HG03575 (cell line): Measurements from ENCODE around the gene ALK.

Source experiments
- ATAC-seq: cut with Tn5 transposase; IDR thresholded peaks from one replicate; pipeline ENCODE4 v1.9.1; 2021; ENCODE audit not compliant: unreplicated experiment, insufficient number of reproducible peaks, low FRiP score; ENCODE audit errors: extremely low read depth

Gene ALK

DNA sequence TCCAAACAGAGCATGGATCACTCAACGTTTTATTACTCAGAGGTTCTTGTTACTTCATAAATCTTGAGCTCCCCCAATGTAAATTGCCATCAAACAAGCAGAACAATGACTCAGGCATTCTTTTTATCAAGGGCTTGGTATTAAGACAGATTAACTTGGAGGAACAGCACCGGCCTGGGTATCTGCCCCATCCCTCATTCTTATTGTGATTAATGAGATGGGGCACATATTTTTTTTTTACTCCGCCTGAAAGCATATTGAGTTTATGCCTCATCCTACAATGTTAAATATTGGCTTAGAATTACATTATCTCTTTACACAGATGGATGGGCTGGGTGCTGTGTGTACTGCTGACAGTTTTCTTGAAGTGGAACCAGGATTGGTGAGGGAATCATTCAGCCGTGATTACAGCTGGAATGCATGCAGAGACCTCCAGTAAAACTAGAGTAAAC, 418.9 kb downstream of the ALK start:
- no peak for ATAC-seq

DNA sequence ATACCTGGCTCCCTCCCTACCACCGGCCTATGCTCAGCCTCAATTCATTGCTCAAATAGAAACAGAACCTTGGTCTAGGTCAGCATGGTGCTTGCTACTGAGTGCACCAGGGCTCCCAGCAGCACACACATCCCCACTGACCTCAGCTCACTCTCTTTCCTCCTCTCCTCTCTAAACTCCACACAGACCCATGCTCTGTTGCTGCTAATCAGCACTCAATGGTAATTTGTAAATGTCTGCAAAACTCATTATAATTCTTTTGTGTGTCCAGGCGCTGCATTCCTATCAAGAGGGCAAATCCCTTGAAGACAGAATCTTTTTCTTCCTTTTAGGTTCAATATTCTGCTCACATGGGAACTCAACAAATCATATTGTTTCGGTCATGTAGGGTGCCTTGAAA, 424.0 kb downstream of the ALK start:
- ATAC-seq = no peak

DNA sequence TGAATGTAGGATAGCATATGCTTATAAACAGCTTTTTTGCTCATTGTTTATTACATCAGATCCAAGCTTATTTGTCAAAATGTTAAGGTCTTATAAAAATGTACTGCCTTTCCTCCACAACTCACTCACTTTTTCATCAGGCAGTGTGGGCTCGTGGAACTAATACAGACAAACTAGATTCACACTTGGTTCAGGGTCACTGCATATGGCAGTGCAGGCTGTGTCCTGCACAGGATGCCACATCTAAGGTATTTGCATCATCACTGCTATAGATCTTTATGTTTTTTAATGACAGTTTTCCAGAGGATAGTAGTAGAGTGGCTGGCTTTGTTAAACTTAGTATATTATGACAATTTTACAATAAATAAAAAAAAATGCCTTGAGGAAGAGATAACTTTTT, 425.2 kb downstream of the ALK start:
- ATAC-seq = no peak

DNA sequence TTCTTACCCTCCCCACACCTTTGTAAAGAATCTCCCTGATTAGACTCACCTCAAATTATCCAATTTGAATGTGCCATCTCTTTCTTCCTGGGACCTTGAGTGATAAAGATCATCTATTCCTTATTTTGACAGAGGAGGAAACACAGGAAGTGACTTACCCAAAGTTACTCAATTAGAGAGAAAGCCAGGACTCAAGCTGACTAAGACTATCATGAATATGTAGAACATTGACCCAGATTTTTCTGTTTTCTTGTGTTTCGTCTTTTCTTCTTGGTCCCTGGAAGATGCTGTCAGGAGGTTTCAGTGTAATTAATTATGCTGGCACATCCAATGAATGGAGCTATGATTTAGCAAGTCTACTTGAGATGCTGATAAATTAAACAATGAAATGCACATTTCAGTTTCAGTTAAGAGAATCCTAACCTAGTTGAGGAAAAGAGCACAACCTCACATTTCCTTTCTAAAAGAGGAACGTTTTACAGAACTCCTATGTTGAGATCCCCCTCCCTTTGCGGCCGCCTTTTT, 425.8 kb downstream of the ALK start:
- no peak for ATAC-seq

DNA sequence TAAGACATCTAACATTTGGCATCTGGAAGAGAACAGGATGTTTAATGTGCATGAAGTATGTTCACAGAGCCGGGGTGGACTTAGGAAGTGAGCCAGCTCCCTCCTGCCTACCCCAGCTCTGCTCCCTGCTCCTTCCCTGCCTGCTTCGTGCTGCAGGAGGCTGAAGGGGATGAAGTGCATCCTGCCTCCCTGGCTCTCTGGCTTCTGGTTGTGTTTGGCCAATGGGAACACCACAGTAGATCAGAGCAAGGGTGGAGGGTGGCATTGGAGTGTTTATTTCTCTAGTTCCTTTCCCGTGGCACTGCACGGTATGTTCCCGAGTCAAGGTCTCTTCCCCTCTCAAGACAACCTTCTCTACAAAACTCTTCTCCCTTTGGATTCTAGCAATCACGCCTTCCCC, 426.3 kb downstream of the ALK start:
- ATAC-seq = no peak

DNA sequence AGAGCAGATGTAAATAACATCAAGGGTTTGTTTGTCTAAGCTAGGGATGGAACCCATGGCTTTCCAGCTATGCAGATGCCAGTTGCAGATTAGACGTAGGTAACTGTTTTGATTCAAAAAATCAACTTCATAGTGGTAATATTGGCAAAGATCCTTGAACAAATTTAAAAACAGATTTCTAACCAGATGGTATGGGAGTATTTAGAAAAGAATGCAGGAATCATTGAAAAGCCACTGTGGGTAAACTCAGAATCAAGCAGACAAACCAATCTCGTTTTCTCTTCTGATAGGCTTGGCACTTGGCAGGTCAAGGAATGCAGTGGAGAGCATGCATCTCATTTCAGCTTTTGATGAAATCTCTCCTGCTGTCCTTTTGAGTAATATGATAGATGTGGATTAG, 428.7 kb downstream of the ALK start:
- no peak for ATAC-seq

DNA sequence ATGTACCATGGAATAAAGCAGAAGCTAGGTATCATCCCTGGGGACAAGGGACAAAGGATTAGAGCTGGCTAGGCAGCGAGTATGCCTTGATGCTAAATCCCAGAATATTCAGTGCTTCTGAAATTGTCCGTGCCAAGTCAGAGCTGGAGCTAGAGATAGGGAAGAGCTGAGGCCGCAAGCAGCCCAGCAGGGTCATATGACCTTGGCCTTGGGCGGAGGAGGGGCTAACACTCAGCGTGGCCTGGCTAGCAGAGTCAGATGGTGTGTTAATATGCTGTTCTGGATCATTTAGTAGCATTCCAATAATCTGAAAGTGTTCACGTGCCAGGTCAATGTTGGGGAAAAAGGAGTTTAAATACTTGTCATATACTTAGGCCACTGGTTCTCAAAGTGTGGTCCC, 431.3 kb downstream of the ALK start:
- no peak for ATAC-seq

DNA sequence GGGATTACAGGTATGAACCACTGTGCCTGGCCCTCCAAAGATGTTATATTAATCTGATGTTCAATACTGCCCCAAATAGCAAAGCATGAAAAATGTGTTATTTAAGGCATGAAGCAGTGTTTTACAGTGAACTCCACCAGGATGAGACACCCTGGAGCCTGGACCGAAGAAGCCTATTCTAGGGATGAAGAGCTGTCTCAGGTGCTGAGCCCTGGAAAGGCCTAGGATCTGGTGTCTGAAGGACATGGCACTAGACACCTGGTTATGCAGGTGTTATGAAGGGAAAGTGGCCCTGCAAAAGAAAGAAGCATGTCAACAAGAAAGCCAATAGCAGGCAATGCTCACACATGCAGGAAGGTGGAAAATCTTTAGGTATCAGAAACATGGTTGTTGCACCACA, 431.8 kb downstream of the ALK start:
- ATAC-seq = no peak

DNA sequence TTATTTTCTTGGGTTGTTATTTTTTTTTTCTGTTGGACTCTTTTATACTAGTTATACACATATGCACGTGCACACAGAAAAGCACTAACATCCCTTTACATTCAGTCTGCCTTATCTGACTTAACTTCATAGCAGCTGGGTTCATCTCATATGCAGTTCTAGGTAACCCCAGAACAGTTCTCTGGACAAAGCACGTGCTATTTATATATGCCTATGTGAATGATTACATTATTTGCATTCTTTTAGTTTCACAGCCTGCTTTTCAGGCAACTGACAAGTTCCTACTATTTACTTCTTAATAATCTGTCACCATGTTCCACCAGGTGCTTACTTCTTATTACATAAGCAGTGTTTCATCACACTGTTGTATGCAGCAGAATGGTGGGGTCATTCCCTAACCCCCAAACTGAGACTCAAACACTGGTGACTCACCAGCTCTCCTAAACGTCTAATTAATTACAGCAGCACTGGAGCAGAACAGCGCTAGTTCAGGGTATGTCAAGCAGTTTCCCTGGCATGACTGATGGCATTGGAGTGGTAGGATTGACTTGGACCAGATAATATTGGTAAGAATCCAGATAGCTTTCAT, 433.3 kb downstream of the ALK start:
- ATAC-seq = no peak

DNA sequence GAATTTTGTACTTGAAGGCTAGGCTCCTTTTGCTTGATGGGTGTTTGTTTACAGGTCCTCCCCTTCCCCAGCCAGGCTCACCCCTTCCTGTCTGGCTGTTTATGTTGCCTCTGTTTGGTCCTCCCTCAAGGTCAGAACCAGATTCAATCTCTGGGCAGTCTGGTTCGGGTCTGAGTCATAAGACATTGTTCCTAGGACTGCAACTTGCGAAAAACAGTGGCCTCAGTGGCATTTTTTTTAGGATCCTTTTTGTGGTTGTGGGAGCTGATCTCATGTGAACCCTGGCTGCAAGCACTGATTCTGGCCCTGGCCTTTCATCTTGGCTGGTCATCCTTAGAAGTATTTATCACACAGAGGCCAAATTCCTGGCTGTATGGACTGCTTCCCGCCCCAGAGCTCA, 435.8 kb downstream of the ALK start:
- no peak for ATAC-seq

DNA sequence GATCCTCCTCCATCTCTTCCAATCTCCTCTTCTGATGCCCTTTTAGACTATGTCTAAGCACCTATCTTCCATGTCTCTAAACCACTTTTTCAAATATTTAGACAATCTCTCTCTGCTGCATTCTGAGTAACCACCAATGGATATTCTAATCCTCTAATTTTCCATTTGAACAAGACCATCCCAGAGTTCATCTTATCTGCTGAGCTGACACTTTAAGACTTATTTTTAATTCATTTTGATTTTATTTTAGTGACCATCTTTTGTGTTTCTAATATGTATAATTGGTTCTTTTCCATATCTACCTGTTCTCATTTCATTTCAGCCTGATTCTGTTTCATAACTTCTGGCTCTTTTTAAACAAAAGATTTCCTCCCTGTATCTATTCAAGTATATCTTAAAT, 436.3 kb downstream of the ALK start:
- ATAC-seq = no peak

DNA sequence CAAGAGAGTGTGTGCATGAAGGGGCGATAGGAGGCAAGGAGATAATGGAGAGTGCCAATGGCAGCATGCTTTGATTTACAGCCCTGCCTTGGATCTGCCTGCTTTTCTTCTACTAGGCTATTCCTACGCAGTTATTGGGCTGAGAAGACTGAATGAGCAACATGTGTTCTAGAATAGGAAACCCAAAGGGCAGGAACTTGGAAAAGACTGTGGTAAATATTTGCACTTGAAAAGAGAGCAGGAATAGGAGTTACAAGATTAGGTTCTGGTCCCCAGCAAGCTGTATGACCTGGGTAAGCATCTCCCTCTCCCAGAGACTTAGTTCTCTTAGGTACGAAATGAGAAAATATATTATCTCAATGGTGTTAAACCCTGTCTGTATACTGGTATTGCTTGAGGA, 438.5 kb downstream of the ALK start:
- no peak for ATAC-seq

DNA sequence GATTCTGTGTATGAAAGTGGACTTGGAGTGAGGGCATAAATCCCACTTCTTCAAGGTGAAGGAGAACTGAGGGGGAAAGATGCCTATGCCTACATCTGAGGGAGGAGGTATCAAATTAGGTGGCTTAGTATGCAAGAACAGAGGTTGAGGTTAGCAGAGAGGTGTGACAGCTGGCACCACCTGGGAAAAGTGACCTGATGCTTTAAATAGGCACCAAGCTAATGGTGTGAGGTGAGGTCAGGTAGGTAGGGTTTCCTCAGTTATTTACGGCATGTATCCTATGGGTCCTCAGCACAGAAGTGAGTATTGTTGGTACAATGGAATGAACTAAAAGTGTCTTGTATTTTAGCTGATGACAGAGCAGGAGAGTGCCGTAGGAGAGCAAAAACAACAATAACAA, 439.0 kb downstream of the ALK start:
- no peak for ATAC-seq

DNA sequence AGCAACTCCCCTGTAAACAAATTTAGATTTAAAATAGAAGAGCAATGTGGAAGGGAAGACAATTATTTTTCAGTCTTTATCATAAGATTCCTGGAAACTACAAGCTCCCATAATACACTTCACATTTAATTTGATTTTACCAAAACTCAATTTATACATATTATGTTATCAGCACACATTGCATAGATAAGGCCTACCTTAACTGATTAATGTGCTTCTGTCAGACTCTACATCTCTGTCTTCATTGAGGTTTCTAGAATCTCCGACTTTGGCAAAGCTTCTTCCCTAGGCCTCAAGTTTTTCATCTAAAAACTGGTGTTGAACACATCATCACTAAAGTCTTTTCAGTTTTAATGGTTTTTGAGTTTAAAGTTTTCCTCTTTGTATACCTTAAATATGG, 440.1 kb downstream of the ALK start:
- ATAC-seq = no peak

DNA sequence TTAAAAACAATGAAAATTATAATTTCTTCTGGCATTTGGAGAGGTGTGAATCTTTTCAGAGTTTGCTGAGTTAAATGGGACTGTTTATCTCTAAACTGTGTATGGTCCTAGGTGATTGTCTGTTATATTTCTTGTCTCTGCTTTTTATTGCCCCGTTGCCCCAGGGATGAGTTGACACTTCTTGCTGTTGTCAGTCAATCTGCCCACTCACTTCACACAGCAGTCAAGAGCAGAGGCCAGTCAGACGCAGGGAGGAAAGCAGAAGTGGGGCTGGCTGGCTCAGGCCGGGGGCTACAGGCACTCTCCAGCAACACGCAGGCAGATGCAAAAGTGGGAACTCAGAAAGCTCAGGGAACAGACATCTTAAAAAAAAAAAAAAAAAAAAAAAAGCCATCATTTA, 441.0 kb downstream of the ALK start:
- ATAC-seq = no peak

DNA sequence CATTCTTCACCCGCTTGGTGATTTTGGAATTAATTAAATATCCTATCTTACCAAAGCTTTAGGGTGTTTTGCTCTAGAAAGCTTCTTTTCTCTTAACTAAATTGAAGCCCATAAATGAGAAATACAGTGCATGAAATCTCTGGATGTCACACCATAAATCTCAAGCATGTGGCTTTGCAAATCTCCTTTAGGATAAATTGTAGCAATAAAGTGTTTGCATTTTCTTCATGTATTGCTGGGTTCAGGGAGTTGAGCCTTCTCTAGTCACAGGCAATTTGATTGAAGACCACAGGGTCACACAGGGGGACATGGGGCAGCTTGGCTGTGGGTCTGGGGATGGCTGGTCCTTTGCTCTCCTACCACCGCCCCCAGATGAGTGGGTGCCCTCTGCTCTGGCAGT, 442.0 kb downstream of the ALK start:
- no peak for ATAC-seq

DNA sequence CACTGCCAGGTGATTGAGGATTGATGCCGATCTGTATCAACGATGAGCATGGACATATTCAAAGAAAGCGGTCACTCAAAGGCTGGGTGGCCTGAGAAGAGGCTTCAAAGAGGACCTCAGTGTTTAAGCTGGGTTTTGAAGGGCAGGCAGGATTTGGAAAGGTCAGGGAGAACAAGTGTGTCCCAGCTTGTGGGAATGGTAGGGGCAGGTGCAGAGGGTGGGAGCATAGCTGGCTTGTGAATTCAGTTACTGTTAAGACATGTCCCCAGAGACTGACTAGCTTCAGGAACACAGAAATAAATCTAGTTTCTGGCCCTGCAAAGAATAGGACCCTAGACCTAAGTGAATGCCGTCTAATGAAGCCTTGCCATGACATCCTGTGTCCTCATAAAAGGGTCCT, 442.7 kb downstream of the ALK start:
- no peak for ATAC-seq

DNA sequence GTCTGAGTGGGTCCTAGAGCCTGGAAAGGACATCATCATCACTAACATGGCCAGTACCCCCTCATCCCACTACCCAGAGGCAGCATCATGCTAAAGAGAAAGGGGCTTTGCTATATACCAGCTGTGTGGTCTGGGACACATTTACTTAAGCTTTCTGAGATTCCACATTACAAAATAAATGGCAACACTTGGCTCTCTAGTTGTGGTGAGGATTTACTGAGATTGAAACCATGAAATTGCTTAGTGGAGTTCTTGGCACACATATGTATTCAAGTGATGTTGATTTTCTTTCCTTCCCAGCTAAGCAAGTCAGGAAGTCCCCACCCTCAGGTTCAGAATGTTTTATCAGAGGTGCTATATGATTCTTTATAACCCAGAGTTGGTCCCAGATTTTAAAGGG, 444.2 kb downstream of the ALK start:
- ATAC-seq = no peak

DNA sequence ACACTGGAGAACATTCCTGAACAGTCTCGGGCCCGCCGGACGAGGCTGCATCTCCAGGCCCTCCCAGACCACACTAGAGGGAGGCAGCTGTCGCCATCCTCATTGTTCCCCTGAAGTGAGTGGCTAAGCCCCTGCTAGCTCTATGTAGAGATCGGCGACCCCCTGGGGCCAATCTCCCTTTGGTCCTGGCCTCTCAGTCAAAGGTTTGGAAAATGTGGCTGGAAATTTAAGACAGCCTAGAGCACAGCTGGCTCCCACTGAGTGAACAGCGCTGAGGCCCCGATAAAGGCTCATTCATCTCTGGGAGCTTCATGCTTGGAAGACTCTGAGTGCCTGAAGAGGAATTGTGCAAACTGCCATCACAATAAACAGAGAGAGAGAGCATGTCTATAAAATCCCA, 445.9 kb downstream of the ALK start:
- no peak for ATAC-seq

DNA sequence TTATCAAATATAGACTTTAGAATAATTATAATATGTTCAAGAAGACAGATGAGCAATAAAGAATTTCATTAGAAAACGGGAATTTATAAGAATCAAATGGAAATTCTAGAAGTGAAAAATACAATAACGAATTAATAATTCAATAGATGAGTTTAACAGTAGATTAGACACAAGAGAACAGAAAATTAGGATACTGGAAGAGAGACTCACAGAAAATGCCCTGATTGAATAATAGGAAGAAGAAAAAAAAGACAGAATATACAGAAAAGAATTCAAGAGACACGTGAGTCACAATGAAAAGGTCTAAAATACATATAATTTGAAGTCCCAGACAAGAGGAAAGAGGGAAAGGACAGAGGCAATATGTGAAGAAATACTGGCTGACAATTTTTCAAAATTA, 451.4 kb downstream of the ALK start:
- no peak for ATAC-seq

DNA sequence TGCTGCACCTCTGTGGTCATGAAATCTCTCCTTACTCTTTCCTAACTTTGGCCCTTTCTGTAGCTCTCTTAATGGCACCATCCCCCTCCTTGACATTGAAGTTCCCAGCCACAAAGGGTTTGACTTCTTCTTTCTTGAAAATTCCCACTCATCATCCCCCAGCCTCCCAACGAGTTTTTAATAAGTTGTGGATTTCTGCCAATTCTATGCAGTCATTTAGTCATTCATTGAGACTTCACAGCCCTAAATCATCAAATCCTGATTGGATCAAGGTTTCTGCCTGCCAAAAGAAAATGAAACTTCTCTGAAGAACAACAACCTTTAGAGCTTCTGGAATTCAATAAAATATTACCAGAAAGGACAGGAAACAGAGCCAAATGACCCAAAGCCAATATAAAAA, 451.9 kb downstream of the ALK start:
- ATAC-seq = no peak
